Mammary epithelial cell (primary cell): ENCODE data around the gene LY6G5C.

ENCODE experiments used
- CTCF ChIP-seq, 2 donors: IDR thresholded peaks in 1 of 2; conservative IDR thresholded peaks in 1 of 2; 2 replicates each; pipeline ENCODE4 v1.5.1; 2011 to 2012; ENCODE audit warnings: inconsistent platforms in 2 of 2, low read length in 2 of 2, mild to moderate bottlenecking in 2 of 2, control low read depth in 1 of 2, low read depth in 1 of 2; ENCODE audit not compliant: insufficient read depth in 1 of 2; ENCODE audit errors: extremely low read depth in 1 of 2
- EZH2 ChIP-seq: IDR thresholded peaks from 2 replicates; pipeline ENCODE4 v1.6.1; 2012; ENCODE audit warnings: low read length, inconsistent platforms, borderline replicate concordance

GRCh38 chr6:31708224-31708623 lies 27.4 kb upstream of the LY6G5C start:
- TF ChIP-seq CTCF (conservative IDR thresholded peaks at IDR 0.05 in 1 of 2, IDR thresholded peaks at IDR 0.05 in 1 of 2; ENCODE audit: extremely low read depth in 1 of 2, insufficient read depth in 1 of 2, low read depth in 1 of 2, low read length in 2 of 2) (no peak), EZH2 (no peak)
